HG03135 (cell line): ENCODE measurements around the gene EPM2AIP1.
"Not testable (repeated sequence)": the region's sequence is repeated elsewhere in the genome, so short reads cannot be mapped to it uniquely, and the experiment has no call there.

Experiments
- ATAC-seq: cut with Tn5 transposase; IDR thresholded peaks from one replicate; pipeline ENCODE4 v1.9.1; 2021; ENCODE audit warnings: mild to moderate bottlenecking, moderate library complexity; ENCODE audit not compliant: unreplicated experiment

Gene EPM2AIP1

DNA sequence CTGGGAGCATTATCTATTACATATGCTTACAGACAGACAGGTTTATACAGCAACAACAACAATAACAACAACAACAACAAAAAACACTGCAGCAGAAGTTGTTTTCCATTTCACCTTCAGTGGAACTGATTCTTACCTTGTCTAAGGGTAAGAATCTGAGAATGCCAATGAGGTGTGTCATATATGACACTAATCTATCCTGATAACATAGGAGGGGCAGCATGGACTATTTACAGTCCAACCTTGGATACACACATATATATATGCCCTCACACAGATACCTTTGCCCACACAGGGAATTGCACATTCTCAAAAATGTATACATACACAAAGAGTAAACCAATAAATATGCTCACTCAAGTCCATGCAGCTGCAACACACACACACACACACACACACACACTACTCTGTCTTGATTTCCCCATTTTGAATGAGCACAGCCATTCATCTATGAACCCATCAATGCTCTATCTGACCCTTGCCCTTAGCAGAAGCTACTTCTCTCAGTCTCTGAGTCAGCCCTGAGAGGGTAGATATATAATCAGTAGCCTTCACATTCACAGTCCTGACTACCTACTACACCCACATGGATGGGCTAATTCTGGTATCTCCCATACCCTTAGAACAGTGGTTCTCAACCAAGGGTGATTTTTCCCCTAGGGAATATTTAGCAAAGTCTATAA is 38.3 kb downstream of the EPM2AIP1 start:
- no peak for ATAC-seq

DNA sequence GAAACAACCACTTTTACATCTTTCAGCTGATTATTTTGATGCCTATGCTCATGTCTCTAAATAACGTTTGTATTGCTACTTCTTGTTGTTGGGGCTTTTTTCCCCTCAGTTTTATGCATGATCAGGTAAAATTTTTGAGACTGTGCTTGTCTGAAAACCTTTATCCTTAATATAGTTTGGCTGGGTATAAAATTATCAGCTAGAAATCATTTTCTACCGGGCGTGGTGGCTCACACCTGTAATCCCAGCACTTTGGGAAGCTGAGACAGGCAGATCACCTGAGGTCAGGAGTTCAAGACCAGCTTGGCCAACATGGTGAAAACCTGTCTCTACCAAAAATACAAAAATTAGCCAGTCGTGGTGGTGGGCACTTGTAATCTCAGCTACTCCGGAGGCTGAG is 45.1 kb downstream of the EPM2AIP1 start:
- ATAC-seq: not testable (repeated sequence)

DNA sequence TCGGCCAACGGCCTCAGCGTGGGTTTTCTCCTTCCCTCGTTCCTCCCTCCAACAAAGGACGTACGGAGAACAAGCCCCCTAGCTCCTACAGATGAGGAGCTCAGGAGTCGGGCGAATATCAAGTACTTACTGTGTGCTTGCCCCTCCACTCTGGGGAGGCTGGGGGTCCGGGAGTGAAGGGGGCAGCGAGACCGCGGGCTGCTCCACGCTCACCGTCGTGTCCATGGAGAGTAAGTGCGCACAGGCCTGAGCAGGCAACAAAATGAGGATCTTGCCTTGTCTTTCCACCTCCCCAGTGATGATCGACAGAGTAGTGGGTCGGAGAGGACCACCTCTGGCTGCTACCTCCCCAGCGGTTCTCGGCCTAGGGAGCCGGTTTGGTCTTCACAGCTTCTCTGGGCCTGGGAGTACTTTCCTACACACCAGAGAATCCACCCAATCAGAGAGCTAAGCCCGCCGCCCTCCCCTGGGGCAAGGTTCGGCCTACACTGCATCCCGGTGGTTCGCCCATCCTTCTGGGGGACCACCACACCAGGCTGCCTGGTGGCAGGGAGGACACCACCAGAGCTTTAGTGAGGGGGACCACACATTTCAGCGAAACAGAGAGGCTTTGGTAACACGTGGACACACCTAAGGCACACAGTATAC is 47.5 kb downstream of the EPM2AIP1 start:
- ATAC-seq: no peak

DNA sequence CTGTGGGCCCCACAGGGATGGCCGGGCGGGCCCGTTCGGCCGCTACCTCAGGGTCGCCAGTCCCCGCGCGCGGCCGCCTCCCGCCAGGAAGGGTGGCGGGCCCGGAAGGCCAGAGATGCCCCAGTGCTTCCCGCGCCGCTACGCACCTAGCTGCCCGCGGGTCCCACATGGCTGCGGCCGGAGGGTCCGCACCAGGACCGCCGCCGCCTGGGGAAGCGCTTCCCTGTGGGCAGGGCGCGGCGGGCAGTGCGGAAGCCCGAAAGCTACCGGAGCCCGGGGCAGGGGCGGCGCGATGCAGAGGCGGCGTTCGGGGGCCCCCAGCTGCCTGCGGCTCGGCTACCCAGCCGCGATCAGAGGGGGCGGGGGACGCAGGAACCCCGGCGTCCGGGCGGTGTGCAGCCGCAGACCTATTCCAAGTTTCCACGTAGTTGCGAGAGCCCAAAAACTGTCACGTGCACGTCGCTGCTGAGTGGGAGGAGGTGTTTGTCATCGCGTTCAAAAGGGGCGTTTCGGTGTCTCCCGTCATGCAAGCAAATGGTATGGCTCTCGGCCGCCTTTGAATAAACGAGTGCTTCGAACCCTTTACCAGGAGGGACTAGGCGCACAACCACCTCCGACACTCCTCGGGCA is 48.2 kb downstream of the EPM2AIP1 start, which contains the start of gene TRANK1:
Gene TRANK1, minus strand, starts transcription at position 414 of the 630 bp plus-strand sequence. Its CDS starts 245 bp downstream, at position 169.
- ATAC-seq: peak; percentile 74

DNA sequence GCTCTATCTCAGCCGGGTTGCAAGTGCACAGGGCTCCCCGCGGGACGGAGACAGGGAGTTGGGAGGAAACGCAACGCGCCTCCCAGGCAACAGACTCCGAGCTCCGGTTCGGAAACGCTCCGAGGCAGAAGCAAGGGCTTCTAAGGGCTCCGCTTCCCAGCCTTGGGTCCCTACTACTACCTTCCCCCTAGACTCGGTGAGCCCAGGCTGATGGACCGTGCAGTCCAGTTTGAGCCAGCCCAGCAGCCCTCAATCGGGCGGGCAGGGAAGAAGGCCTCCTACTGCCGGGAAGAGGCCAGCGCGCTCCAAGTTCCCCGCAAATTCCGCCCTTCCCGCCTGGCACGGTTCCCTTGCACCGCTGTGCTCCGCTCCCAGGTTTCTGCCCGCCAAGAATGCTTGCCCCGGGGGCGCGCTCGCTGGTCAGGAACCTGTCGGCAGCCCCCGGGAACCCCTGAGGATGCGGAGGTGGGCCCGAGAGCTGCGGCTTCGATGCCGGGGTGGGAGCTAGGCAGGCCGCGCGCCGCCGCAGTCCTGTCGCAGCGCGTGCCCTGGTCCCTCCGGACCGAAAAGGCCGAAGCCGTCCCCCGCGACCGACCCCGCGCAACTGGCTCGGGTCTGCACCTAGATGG is 48.8 kb downstream of the EPM2AIP1 start:
- peak; percentile 58 for ATAC-seq

DNA sequence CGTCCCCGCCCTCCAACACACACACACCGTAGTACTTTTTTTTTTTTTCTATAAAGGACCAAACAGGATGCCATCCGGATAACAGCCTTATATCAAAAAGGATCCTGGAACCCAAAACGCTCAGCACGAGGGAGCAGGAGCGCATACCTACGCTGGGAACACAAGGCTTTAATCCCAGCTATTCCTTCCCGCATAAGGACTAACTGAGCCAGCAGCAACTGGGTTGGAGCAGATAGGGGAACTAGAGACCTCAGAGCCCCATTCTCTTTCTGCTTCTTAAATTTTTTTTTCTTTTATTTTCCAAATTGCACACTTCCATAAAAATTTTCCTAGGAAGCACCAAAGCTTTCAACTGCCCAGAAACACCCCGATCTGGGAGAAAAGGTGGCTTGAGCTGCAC is 49.3 kb downstream of the EPM2AIP1 start:
- no peak for ATAC-seq

DNA sequence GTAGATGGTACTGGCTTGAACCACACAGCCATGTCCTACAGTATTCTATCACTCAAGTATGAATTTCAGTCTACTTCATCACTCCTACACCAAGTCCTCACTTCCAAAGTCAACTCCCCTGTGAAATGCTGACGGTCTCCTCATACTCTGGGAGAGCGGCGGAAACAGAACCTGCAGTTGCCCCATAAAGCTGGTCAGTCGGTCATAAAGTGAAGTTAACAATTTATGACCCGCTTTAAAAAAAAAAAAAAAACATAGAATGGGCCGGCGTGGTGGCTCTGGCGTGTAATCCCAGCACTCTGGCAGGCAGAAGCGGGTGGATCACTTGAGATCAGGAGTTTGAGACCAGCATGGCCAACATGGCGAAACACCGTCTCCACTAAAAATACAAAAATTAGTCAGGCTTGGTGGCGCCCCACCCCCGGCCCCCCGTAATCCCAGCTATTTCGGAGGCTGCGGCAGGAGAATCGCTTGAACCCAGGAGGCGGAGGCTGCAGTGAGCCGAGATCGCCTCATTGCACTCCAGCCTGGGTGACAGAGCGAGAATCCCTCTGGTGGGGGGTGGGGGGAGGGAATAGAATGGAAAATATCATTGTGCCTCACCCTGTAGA is 50.2 kb downstream of the EPM2AIP1 start:
- no peak for ATAC-seq

DNA sequence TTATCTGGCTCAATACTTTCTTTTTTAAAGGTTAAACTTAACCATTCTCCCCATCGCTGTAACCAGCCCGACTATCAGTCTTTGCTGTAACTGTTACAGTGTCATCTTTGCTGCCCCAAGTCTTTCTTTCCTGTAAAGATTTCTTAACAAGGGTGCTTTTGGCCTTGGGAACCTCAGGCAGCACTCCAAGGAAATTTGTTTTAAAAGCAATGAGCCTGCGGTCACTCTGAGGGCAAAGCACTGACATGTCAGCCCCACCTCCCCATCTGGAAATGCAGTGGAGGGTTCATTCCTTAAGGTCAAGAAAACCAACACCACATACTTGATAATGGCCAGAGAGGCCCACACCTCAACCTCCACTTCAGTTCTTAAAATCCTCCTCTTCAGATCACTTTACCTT is 51.3 kb downstream of the EPM2AIP1 start:
- ATAC-seq: no peak

DNA sequence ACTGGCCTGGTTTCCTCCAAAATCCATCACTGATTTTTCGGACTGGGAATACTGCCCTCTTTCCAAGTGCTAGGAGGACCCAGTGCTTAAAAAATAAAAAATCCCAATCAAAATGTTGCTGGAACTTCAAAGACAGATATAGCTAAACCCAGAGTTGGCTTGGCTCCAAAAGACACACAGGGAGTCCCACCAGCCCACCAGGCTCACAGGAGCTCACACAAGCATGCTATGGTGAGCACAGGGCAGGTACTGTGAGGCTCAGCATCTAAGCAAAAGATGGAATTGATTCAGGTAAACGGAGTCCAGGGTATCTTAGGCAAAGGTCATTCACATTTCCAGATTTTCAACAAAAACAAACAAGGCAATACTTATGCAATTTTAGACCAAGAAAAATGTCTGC is 51.8 kb downstream of the EPM2AIP1 start:
- no peak for ATAC-seq

DNA sequence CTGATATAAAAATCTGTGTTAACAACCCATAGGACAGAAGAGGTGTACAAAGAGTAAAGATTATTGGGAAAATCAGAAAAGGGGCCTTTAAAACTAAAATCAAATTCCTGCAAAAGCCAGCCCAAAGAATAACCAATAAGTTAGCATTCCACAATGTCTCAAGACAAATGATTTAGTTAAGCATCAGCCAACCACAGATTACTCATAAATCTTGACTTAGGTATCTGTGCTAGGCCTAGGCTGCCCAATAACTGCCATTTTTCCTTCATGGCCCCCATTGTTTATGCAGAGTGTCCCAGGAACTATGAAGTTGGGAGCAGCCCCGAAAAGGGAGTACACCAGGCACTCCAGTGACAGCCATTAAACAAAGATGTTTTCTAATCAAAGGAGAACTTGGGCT is 55.4 kb downstream of the EPM2AIP1 start:
- ATAC-seq: no peak
